ENCODE measurements around the gene UNCX. TPM values are rescaled to one million over a fixed set of nuclear protein-coding genes. Genes with fewer than 3 reads are reported as not detected.

Gene UNCX
- total RNA-seq, 1 donor from 2014 or later = not detected

- no peak overlapping the region for H3K27ac Mint-ChIP-seq (ENCODE audit: unreplicated experiment)
- H3K27me3 Mint-ChIP-seq (ENCODE audit: unreplicated experiment) = peaks cover 24% of the 10 kb centered on the region
- TF ChIP-seq, protein P1, sequence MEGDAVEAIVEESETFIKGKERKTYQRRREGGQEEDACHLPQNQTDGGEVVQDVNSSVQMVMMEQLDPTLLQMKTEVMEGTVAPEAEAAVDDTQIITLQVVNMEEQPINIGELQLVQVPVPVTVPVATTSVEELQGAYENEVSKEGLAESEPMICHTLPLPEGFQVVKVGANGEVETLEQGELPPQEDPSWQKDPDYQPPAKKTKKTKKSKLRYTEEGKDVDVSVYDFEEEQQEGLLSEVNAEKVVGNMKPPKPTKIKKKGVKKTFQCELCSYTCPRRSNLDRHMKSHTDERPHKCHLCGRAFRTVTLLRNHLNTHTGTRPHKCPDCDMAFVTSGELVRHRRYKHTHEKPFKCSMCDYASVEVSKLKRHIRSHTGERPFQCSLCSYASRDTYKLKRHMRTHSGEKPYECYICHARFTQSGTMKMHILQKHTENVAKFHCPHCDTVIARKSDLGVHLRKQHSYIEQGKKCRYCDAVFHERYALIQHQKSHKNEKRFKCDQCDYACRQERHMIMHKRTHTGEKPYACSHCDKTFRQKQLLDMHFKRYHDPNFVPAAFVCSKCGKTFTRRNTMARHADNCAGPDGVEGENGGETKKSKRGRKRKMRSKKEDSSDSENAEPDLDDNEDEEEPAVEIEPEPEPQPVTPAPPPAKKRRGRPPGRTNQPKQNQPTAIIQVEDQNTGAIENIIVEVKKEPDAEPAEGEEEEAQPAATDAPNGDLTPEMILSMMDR (IDR thresholded peaks at IDR 0.05) = no peak
Measured at GRCh38 chr7:1264345-1265280, 31.9 kb downstream of the UNCX start.

DNA sequence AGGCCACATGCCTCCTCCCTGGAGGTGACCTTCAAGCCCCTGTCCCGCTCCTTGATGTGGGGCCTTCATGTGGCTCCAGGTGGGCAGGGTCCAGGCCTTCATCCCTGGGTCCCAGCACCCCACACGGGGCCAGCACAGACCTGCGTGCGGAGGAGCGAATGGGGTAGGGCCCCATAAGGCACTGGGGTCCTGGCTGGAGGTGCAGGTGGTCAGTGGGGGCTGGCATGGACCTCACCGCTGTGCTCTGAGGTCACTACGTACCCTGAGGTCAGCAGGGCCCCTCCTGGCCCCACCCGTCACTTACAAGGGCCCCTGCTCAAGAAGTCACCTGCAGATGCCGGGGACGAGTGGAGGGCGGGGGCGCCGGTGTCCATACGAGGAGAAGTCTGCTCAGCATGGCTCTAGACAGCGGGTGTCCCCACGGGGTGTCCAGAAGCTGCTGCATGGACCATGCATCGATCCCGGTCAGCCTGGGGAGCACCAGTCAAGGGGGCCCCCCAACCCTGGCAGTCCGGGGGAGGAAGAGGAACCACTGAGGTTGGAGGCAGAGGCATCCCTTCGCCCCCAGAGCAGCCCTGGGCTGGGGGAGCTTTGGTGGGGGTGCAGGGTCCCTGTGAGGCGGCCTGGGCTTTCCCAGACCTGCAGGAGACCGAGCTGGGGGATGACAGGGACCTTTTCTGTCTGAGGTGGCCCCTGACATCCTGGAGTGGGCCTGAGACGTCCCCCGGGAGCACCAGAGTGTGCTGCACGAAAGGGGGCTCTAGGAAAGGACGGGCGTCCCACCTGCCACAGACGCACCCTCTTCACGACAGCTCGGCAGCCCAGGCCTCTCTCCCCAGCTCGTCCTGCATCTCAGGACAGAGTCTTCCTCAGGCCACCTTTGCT, 34.6 kb downstream of the UNCX start:
- no peaks in the 10 kb centered on the region for H3K4me1 Mint-ChIP-seq (ENCODE audit: unreplicated experiment)
- no peaks in the 10 kb centered on the region for H3K36me3 Mint-ChIP-seq (ENCODE audit: unreplicated experiment)
- TF ChIP-seq, protein P1 (IDR thresholded peaks at IDR 0.05) = no peak
- no peak overlapping the region for H3K4me3 Mint-ChIP-seq (ENCODE audit: unreplicated experiment)
- DNase-seq (ENCODE audit: extremely low spot score, unreplicated experiment) = no peak
- peaks cover 17% of the 10 kb centered on the region for H3K27me3 Mint-ChIP-seq (ENCODE audit: unreplicated experiment)
- H3K27ac Mint-ChIP-seq (ENCODE audit: unreplicated experiment) = no peak overlapping the region
- H3K9me3 Mint-ChIP-seq (ENCODE audit: unreplicated experiment) = no peaks in the 10 kb centered on the region

More at GRCh38 chr7:1264345-1265280, 31.9 kb downstream of the UNCX start:
- Mint-ChIP-seq H3K4me1 (ENCODE audit: unreplicated experiment) (no peaks in the 10 kb centered on the region), H3K9me3 (ENCODE audit: unreplicated experiment) (no peaks in the 10 kb centered on the region), H3K4me3 (ENCODE audit: unreplicated experiment) (no peak overlapping the region), H3K36me3 (ENCODE audit: unreplicated experiment) (no peaks in the 10 kb centered on the region)
- no peak for DNase-seq (ENCODE audit: extremely low spot score, unreplicated experiment)

DNA sequence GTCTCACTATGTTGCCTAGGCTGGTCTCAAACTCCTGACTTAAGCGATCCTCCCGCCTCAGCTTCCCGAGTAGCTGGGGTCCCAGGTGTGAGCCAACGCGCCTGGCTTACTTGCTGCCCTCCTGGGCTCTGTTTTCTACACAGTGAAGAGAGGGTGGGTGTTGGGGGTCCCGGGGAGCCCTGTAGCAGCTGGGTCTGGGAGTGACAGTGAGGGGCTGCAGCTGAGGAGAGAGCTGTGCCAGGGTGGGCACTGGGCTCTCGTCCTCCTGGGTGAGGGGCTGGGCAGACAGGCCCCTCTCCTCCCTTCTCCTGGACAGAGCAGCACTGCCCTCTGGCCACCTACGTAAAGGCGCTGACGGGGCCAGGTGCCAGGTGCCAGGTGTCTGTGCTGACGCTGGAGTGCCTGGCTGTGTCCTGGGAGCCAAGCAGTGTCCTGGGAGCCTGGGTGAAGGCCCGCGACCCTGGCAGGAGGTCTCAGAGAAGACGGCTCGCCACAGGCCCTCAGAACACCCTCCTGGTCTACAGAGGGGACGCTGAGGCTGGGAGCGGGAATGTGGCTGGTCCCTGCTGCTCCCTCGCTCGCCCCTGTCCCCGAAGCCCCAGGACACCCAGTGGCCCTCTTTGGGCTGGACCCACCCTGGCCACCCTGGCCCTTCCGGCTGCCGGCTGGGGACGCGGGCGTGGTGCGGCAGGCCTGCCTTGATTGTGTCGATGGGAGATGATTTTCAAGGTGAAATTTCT, 35.6 kb downstream of the UNCX start:
- Mint-ChIP-seq H3K36me3 (ENCODE audit: unreplicated experiment) (no peaks in the 10 kb centered on the region), H3K27ac (ENCODE audit: unreplicated experiment) (no peak overlapping the region), H3K9me3 (ENCODE audit: unreplicated experiment) (no peaks in the 10 kb centered on the region), H3K4me1 (ENCODE audit: unreplicated experiment) (no peaks in the 10 kb centered on the region), H3K27me3 (ENCODE audit: unreplicated experiment) (peaks cover 17% of the 10 kb centered on the region), H3K4me3 (ENCODE audit: unreplicated experiment) (no peak overlapping the region)
- TF ChIP-seq, protein P1 (IDR thresholded peaks at IDR 0.05) = no peak
- DNase-seq (ENCODE audit: extremely low spot score, unreplicated experiment) = no peak

GRCh38 chr7:1268866-1269265, 36.2 kb downstream of the UNCX start:
- TF ChIP-seq, protein P1 (IDR thresholded peaks at IDR 0.05) = no peak
- peaks cover 17% of the 10 kb centered on the region for H3K27me3 Mint-ChIP-seq (ENCODE audit: unreplicated experiment)
- no peak for DNase-seq (ENCODE audit: extremely low spot score, unreplicated experiment)
- no peak overlapping the region for H3K27ac Mint-ChIP-seq (ENCODE audit: unreplicated experiment)
- no peak overlapping the region for H3K4me3 Mint-ChIP-seq (ENCODE audit: unreplicated experiment)
- H3K4me1 Mint-ChIP-seq (ENCODE audit: unreplicated experiment) = no peaks in the 10 kb centered on the region
- H3K36me3 Mint-ChIP-seq (ENCODE audit: unreplicated experiment) = no peaks in the 10 kb centered on the region
- H3K9me3 Mint-ChIP-seq (ENCODE audit: unreplicated experiment) = no peaks in the 10 kb centered on the region

Measured in osteocyte (in vitro differentiated cells).